MM.1S (cell line): ENCODE measurements around the gene KATNIP.

Experiments used
- DNase-seq: peaks from one replicate; pipeline ENCODE4 v3.0.0-alpha.2; 2015
- H2AFZ ChIP-seq: fragments of 300-600 bp; sonication (generic); 2 replicates; pipeline ENCODE4 v1.6.0; 2016; ENCODE audit warnings: antibody characterized with exemption, low read length
- H3F3A ChIP-seq: fragments of 300-600 bp; sonication (generic); 2 replicates; pipeline ENCODE4 v1.6.1; 2016; ENCODE audit warnings: mild to moderate bottlenecking, antibody characterized with exemption, low read length, moderate library complexity, mixed read lengths; ENCODE audit not compliant: insufficient read depth
- H3K27ac ChIP-seq: fragments of 300-600 bp; sonication (generic); 2 replicates; pipeline ENCODE4 v1.5.1; 2016; ENCODE audit warnings: mild to moderate bottlenecking, low read length
- H3K27me3 ChIP-seq: fragments of 300-600 bp; sonication (generic); replicated peaks from 2 replicates; pipeline ENCODE4 v1.6.0; 2016; ENCODE audit warnings: low read length; ENCODE audit not compliant: insufficient read depth
- H3K36me3 ChIP-seq: fragments of 300-600 bp; sonication (generic); replicated peaks from 2 replicates; pipeline ENCODE4 v1.6.1; 2016; ENCODE audit warnings: mild to moderate bottlenecking, low read length, mixed read lengths; ENCODE audit not compliant: insufficient read depth
- H3K4me1 ChIP-seq: fragments of 300-600 bp; sonication (generic); 2 replicates; pipeline ENCODE4 v1.6.1; 2016; ENCODE audit warnings: low read length, mixed read lengths
- H3K4me2 ChIP-seq: fragments of 300-600 bp; sonication (generic); 2 replicates; pipeline ENCODE4 v1.6.0; 2016; ENCODE audit warnings: low read depth, low read length
- H3K4me3 ChIP-seq: fragments of 300-600 bp; sonication (generic); 2 replicates; pipeline ENCODE4 v1.5.1; 2016; ENCODE audit warnings: low read length, mixed read lengths
- H3K79me2 ChIP-seq: fragments of 300-600 bp; sonication (generic); 2 replicates; pipeline ENCODE4 v1.6.1; 2016; ENCODE audit warnings: mixed run types, low read length, mixed read lengths
- H3K9ac ChIP-seq: fragments of 300-600 bp; sonication (generic); 2 replicates; pipeline ENCODE4 v1.6.1; 2016; ENCODE audit warnings: low read length, mixed read lengths
- H3K9me2 ChIP-seq: fragments of 300-600 bp; sonication (generic); replicated peaks from 2 replicates; pipeline ENCODE4 v1.6.1; 2016; ENCODE audit warnings: mild to moderate bottlenecking, low read length, mixed read lengths; ENCODE audit not compliant: insufficient read depth
- H3K9me3 ChIP-seq: fragments of 300-600 bp; sonication (generic); replicated peaks from 2 replicates; pipeline ENCODE4 v1.6.1; 2016; ENCODE audit warnings: mild to moderate bottlenecking, low read length, mixed read lengths; ENCODE audit not compliant: insufficient read depth
- H4K20me1 ChIP-seq: fragments of 300-600 bp; sonication (generic); 2 replicates; pipeline ENCODE4 v1.6.1; 2016; ENCODE audit warnings: mild to moderate bottlenecking, low read length, moderate library complexity, mixed read lengths; ENCODE audit not compliant: insufficient read depth
- CTCF ChIP-seq: fragments of 300-600 bp; sonication (generic); IDR thresholded peaks from 2 replicates; pipeline ENCODE4 v1.5.1; 2016; ENCODE audit warnings: antibody characterized with exemption, low read length, mixed read lengths
- EZH2 ChIP-seq: fragments of 300-600 bp; sonication (generic); optimal IDR thresholded peaks from 2 replicates; pipeline ENCODE3; 2017; ENCODE audit warnings: low read depth, mild to moderate bottlenecking, antibody characterized with exemption, low read length, mixed read lengths
- EZH2phosphoT487 ChIP-seq: fragments of 300-600 bp; sonication (generic); IDR thresholded peaks from 2 replicates; pipeline ENCODE4 v1.6.1; 2018; ENCODE audit warnings: antibody characterized with exemption, low read length

KATNIP gene

GRCh38 chr16:27531826-27532800 lies 17.8 kb upstream of the KATNIP start:
- Histone ChIP-seq H3K79me2 (no peaks in the 10 kb centered on the region), H3K9me3 (no peaks in the 10 kb centered on the region), H3K4me3 (no peak overlapping the region), H3K27me3 (no peaks in the 10 kb centered on the region), H3K4me1 (no peaks in the 10 kb centered on the region), H4K20me1 (no peaks in the 10 kb centered on the region), H3K9me2 (no peaks in the 10 kb centered on the region), H3F3A (no peaks in the 10 kb centered on the region), H2AFZ (no peak overlapping the region), H3K4me2 (no peak overlapping the region), H3K36me3 (peaks cover 3% of the 10 kb centered on the region; the same call in 1 of the 2 replicates), H3K9ac (no peak overlapping the region), H3K27ac (no peak overlapping the region)
- no peak for TF ChIP-seq CTCF
- no peak for TF ChIP-seq EZH2phosphoT487
- TF ChIP-seq EZH2, result no peak
- no peak for DNase-seq

DNA sequence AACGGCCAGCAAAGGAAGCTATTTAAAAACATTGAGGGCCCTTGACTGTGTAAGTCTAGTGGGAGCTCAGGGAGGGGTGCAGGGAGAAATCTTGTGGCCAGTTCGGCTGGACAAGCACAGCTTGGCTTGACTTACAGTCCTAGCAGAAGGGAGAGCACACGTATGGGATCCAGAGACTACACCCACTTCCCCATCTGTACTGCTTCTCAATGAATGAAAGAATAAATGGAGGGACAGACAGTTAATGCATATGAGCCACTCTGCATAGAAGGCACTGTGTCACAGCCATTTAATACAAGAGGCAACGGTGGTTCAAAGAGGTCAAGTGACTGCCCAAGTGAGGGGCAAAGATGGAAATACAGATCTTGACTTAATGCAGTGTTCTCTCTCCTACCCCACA lies 15.7 kb upstream of the KATNIP start:
- Histone ChIP-seq H3K27me3 (no peaks in the 10 kb centered on the region), H3K36me3 (peaks cover 3% of the 10 kb centered on the region; the same call in 1 of the 2 replicates), H4K20me1 (no peaks in the 10 kb centered on the region), H3K9me2 (no peaks in the 10 kb centered on the region), H2AFZ (no peak overlapping the region), H3F3A (no peaks in the 10 kb centered on the region), H3K4me3 (no peak overlapping the region), H3K4me2 (no peak overlapping the region), H3K9me3 (no peaks in the 10 kb centered on the region), H3K9ac (no peak overlapping the region), H3K79me2 (no peaks in the 10 kb centered on the region), H3K4me1 (no peaks in the 10 kb centered on the region), H3K27ac (no peak overlapping the region)
- DNase-seq, result no peak
- no peak for TF ChIP-seq CTCF

- Histone ChIP-seq H4K20me1 (no peaks in the 10 kb centered on the region), H3K9ac (no peak overlapping the region), H3K4me2 (no peak overlapping the region), H3K79me2 (no peaks in the 10 kb centered on the region), H3K9me2 (no peaks in the 10 kb centered on the region), H3K36me3 (no peaks in the 10 kb centered on the region; the same call in 1 of the 2 replicates), H3F3A (no peaks in the 10 kb centered on the region), H3K4me1 (no peaks in the 10 kb centered on the region), H3K9me3 (no peaks in the 10 kb centered on the region), H3K27ac (no peak overlapping the region), H2AFZ (no peak overlapping the region), H3K27me3 (no peaks in the 10 kb centered on the region), H3K4me3 (no peak overlapping the region)
- DNase-seq, result no peak
- no peak for TF ChIP-seq CTCF
- no peak for TF ChIP-seq EZH2
- no peak for TF ChIP-seq EZH2phosphoT487
Observed at GRCh38 chr16:27538528-27538927, 11.4 kb upstream of the KATNIP start.
